GM19239 (cell line): ENCODE data around the gene ZNF575.

ENCODE experiments used
- DNase-seq: peaks from one replicate; pipeline ENCODE4 v3.0.0; 2011; ENCODE audit warnings: low spot score; ENCODE audit not compliant: insufficient read length
- FAIRE-seq: peaks from 2 replicates; lab custom pipeline; 2011; peaks lifted over from hg19 to GRCh38; lab: Jason Lieb, UNC

ZNF575 gene

GRCh38 chr19:43563816-43564457 is 30.9 kb downstream of the ZNF575 start:
- no peak for FAIRE-seq

GRCh38 chr19:43564800-43565199 is 31.8 kb downstream of the ZNF575 start:
- DNase-seq (no peak), FAIRE-seq (no peak)

More at GRCh38 chr19:43563816-43564457, 30.9 kb downstream of the ZNF575 start:
- DNase-seq, result no peak

GRCh38 chr19:43569657-43570056 is 36.7 kb downstream of the ZNF575 start:
- no peak for FAIRE-seq
- no peak for DNase-seq

GRCh38 chr19:43570174-43570791 is 37.3 kb downstream of the ZNF575 start:
- FAIRE-seq, result no peak
- DNase-seq, result no peak

- DNase-seq (no peak), FAIRE-seq (no peak)
Measured at GRCh38 chr19:43572171-43572588, 39.2 kb downstream of the ZNF575 start.

GRCh38 chr19:43574424-43575155 is 41.6 kb downstream of the ZNF575 start:
- no peak for DNase-seq
- FAIRE-seq, result no peak

GRCh38 chr19:43575156-43575950 is 42.4 kb downstream of the ZNF575 start, which contains the start of the genes PINLYP and XRCC1:
Gene PINLYP, plus strand, starts transcription at chr19:43575801. Its CDS starts 1,391 bp downstream, at chr19:43577192.
Gene XRCC1, minus strand, starts transcription at chr19:43575527. Its CDS starts 69 bp downstream, at chr19:43575458.
- peak; percentile 92 for DNase-seq
- FAIRE-seq, result peak; percentile 96

- FAIRE-seq (peak; percentile 8), DNase-seq (no peak)
Measured at GRCh38 chr19:43575955-43576878, 43.2 kb downstream of the ZNF575 start.

GRCh38 chr19:43578787-43579186 is 45.8 kb downstream of the ZNF575 start:
- no peak for FAIRE-seq
- no peak for DNase-seq

- DNase-seq (no peak), FAIRE-seq (peak; percentile 55)
Measured at GRCh38 chr19:43581467-43581866, 48.5 kb downstream of the ZNF575 start.

- no peak for DNase-seq
Measured at GRCh38 chr19:43582495-43582894, 49.5 kb downstream of the ZNF575 start.

GRCh38 chr19:43584484-43584883 is 51.5 kb downstream of the ZNF575 start:
- no peak for DNase-seq
- FAIRE-seq, result peak; percentile 75

More at GRCh38 chr19:43582495-43582894, 49.5 kb downstream of the ZNF575 start:
- no peak for FAIRE-seq
